ENCODE results near the gene CDC42BPB. TPM values are rescaled to one million over a fixed set of nuclear protein-coding genes. Genes with fewer than 3 reads are reported as not detected.

CDC42BPB gene
- total and polyA plus RNA-seq, 2 of the 13 experiments (the other 11 are each of a cell fraction or from before 2014, with no cell fraction given) = 19.7 to 32.3 TPM

DNA sequence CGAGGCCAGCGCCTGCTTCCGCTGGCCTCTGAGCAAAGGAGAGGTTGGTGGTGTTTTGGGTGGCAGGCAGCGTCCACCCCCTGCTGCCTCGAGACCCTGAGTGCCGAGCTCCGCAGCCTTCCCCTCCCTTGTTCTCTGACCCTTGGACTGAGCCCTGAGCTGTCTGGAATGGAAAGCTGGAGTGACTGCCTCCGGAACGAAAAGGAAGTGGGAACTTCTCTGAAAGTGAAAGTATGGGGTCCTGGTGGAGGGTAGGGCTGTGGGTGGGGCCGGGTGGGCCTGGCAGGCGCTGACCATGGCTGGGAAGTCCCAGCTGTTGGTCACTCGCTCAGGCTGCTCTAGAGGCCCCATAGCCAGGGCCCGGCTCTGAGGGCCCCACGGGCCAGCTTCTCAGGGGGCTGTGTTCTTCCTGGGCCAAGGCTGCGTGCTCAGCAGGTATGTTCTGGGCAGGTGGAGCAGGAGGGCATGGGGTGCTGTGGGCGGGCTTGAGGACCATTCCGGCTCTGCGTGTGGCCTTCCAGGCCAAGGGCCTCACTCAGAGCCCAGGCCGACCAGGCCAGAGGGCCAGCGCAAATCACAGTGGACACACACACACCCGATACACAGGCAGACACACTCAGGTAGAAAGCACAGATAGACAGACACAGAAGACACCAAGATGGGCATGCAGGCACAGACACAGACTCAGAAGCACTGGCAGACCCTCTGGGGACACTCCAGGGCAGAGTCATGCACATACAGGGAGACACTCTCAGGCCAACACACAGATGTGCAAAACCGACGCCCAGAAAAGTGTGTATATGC lies 37.3 kb upstream of the CDC42BPB start, which contains the start of gene EXOC3L4 (continued):
- TF ChIP-seq, protein P1, sequence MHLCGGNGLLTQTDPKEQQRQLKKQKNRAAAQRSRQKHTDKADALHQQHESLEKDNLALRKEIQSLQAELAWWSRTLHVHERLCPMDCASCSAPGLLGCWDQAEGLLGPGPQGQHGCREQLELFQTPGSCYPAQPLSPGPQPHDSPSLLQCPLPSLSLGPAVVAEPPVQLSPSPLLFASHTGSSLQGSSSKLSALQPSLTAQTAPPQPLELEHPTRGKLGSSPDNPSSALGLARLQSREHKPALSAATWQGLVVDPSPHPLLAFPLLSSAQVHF (CRISPR knock-in tag; IDR thresholded peaks at IDR 0.05) = no peak
- TF ChIP-seq HDAC1 (CRISPR knock-in tag; IDR thresholded peaks at IDR 0.05) (peak; percentile 82), IRF2 (CRISPR knock-in tag; IDR thresholded peaks at IDR 0.05) (peak; percentile 98), STAT6 (CRISPR knock-in tag; IDR thresholded peaks at IDR 0.05; ENCODE audit: borderline replicate concordance) (no peak), HNRNPLL (IDR thresholded peaks at IDR 0.05; ENCODE audit: low read depth, low read length, poor library complexity, severe bottlenecking) (peak; percentile 13), ZNF17 (CRISPR knock-in tag; IDR thresholded peaks at IDR 0.05) (no peak), ZNF335 (CRISPR knock-in tag; IDR thresholded peaks at IDR 0.05) (no peak), YEATS2 (CRISPR knock-in tag; IDR thresholded peaks at IDR 0.05; ENCODE audit: borderline replicate concordance) (no peak), ZBTB1 (CRISPR knock-in tag; IDR thresholded peaks at IDR 0.05; ENCODE audit: borderline replicate concordance) (no peak), ZNF383 (CRISPR knock-in tag; IDR thresholded peaks at IDR 0.05; ENCODE audit: borderline replicate concordance) (no peak), NFAT5 (CRISPR knock-in tag; IDR thresholded peaks at IDR 0.05) (no peak), EHMT2 (IDR thresholded peaks at IDR 0.05; ENCODE audit: borderline replicate concordance, low read depth, low read length) (no peak), REXO4 (CRISPR knock-in tag; IDR thresholded peaks at IDR 0.05; ENCODE audit: borderline replicate concordance) (no peak), ATF4 (CRISPR knock-in tag; IDR thresholded peaks at IDR 0.05) (no peak; a peak in 1 of 4 replicates), ZNF790 (CRISPR knock-in tag; IDR thresholded peaks at IDR 0.05; ENCODE audit: borderline replicate concordance) (no peak), CREB3 (CRISPR knock-in tag; IDR thresholded peaks at IDR 0.05) (no peak), WIZ (CRISPR knock-in tag; IDR thresholded peaks at IDR 0.05) (no peak)
